ENCODE data around the gene EMX1. TPM values are rescaled to one million over a fixed set of nuclear protein-coding genes. Genes with fewer than 3 reads are reported as not detected.

EMX1 gene
- total and polyA plus RNA-seq, 3 donors from 2014 or later: 4.5 to 13.2 (median 11.3) TPM

GRCh38 chr2:72921853-72922252 is 4.5 kb downstream of the EMX1 start:
- peaks cover 17% of the 10 kb centered on the region for H3K4me1 ChIP-seq
- no peak overlapping the region for H3K27ac ChIP-seq
- intact Hi-C loops (cut with DNase I; ENCODE audit: low total_unique reads): no loop called here
- DNase-seq: no peak
- no peaks in the 10 kb centered on the region for H3K36me3 ChIP-seq (ENCODE audit: low read depth, missing control alignments)
- 78 to 95% methylated on average over 1 of the region's 1 CpG for WGBS, 2 donors
- H3K4me3 ChIP-seq: no peak overlapping the region
- TF ChIP-seq CTCF (IDR thresholded peaks at IDR 0.05) (no peak), POLR2A (IDR thresholded peaks at IDR 0.05) (no peak)
- no peaks in the 10 kb centered on the region for H3K9me3 ChIP-seq
- peaks cover 12% of the 10 kb centered on the region for H3K27me3 ChIP-seq

- no peaks in the 10 kb centered on the region for H3K9me3 ChIP-seq
- intact Hi-C loops (cut with DNase I; ENCODE audit: low total_unique reads): no loop called here
- no peak for TF ChIP-seq CTCF (IDR thresholded peaks at IDR 0.05)
- TF ChIP-seq POLR2A (IDR thresholded peaks at IDR 0.05): no peak
- peaks cover 12% of the 10 kb centered on the region for H3K27me3 ChIP-seq
- H3K4me1 ChIP-seq: peaks cover 13% of the 10 kb centered on the region
- no peak overlapping the region for H3K27ac ChIP-seq
- peak; percentile 13 for DNase-seq
- 9 to 11% methylated on average over 31 to 35 of the region's 36 CpGs for WGBS, 2 donors
- no peaks in the 10 kb centered on the region for H3K36me3 ChIP-seq (ENCODE audit: low read depth, missing control alignments)
- H3K4me3 ChIP-seq: peak overlapping the region in 1 of 2 donors; percentile 36
These were observed 6.6 kb downstream of the EMX1 start for GRCh38 chr2:72923833-72924352.

DNA sequence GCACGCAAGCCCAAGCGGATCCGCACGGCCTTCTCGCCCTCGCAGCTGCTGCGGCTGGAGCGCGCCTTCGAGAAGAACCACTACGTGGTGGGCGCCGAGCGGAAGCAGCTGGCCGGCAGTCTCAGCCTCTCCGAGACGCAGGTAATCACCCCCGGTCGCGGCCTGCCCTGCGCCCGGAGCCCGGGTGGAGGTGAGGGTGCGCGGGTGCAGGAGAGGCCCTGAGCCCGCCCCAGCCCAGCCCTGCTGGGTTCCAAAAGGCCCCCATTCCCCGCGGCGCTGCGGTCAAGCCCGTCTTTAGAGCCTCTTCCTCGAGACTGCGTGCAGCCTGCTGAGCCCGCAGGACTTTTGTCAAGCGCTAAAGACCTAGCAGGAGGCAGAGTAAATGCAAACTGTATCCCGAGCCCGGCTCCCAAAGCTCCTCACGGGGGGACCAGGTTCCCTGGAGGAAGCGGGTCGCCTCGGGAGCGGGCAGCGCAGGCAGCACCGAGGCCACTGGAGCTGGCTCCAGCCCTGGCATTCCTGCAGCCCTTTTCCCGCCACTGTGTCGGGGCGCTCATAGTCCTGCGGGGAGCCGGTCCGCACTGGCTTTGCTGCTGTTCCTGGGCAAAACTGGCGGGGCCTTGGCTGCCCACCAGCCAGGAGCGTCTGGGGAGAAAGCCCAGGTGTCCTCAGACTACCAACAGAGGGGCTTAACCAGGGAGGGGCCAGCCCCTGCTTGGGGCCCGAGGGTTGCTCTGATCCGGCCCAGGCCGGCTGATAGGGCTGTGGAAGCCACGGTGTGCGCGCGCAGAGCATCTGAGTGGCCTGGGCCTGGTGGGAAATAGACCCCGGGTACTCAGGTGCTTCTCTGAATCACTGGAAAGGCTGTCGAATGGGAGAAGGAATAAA is 7.3 kb downstream of the EMX1 start:
- TF ChIP-seq POLR2A (IDR thresholded peaks at IDR 0.05) (no peak), CTCF (IDR thresholded peaks at IDR 0.05) (no peak)
- Histone ChIP-seq H3K4me1 (peaks cover 13% of the 10 kb centered on the region), H3K36me3 (ENCODE audit: low read depth, missing control alignments) (no peaks in the 10 kb centered on the region), H3K27me3 (peaks cover 12% of the 10 kb centered on the region), H3K27ac (no peak overlapping the region), H3K4me3 (peak overlapping the region; percentile 9 to 36), H3K9me3 (no peaks in the 10 kb centered on the region)
- WGBS, 2 donors: 3 to 6% methylated on average over 4 to 58 of the region's 61 CpGs
- intact Hi-C loops (cut with DNase I; ENCODE audit: low total_unique reads): no loop called here
- DNase-seq: no peak

DNA sequence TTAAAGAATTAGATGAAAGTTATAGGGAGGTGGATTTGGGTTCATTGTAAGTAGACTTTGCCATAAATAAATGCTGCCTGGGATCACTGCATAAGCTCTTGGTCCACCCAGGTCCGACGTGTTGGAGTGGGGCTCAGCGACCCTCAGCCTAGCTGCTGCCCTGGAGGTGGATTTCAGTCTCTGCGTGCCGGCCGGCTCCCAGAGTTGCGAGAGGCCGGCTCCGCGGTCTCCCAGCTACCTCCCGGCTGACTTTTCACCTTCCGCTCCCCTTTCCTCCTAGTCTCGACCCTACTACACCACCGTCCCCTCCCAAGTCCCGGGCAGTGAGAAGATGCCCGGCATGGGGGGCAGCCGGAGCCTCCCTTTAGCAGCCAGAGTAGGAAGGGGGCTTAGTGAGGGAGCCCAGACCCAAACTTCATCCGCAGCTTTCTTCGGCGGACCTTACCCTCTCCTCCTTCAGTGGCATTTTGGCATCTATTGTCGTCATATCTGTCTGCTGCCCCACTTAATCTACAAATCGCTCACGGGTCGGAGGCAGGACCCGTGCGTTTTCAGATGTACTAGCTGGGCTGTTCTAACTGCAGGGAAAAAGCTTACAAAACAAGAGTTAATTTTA is 8.1 kb downstream of the EMX1 start:
- Histone ChIP-seq H3K36me3 (ENCODE audit: low read depth, missing control alignments) (no peaks in the 10 kb centered on the region), H3K27me3 (peaks cover 5% of the 10 kb centered on the region), H3K9me3 (no peaks in the 10 kb centered on the region), H3K27ac (no peak overlapping the region), H3K4me1 (peaks cover 8% of the 10 kb centered on the region), H3K4me3 (no peak overlapping the region)
- no peak for TF ChIP-seq CTCF (IDR thresholded peaks at IDR 0.05)
- no peak for TF ChIP-seq POLR2A (IDR thresholded peaks at IDR 0.05)
- WGBS, 2 donors: 11 to 14% methylated on average over 26 of the region's 26 CpGs
- intact Hi-C loops (cut with DNase I; ENCODE audit: low total_unique reads): no loop called here
- no peak for DNase-seq

All from testis (tissue), 3 donors.